Measurements from ENCODE around the gene ITGA5.

The ITGA5 gene

DNA sequence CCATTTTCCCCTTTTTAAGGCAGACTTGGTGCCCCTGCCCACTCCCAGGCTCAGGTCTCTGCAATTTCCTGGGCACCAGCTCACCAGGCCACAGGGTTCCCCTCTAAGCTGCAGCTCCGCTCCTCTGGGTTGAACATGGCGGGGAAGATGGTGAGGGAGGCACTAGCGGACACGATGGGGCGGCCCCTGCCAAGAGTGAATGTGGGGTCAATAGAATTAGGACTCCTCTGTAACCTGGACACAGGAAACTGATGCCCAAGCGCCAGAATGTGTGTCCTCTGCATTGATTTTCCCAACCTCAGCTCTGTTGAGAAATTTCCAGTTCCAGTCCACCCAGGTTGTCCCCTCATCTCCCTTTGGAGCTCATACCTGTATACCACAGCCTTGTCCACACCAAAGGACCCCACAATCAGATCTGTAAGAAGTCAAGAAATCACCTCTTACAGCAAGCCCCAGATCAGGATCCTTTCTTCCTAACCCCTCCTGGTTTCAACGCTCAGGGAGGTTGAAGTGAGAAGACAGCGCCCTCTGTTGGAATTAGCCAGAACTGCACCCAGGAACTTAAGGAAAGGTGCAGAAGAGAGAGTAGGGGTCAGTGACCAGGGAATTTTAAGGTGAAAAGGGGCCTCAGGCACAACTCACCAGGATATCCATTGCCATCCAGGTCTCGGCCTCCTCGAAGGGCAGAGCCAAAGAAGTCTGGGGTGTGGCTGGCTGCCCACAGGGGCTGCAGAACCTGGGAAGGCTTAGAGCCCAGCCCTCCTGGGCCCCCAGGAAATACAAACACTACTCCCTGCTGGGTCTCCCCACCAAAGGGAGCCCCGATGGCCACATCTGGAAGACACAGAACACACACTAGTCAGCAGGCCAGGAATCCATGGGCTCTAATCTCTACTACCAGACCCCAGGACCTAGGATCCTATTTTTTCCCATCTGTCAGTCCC, 14.7 kb downstream of the ITGA5 start:
- TF ChIP-seq HDGF (IDR thresholded peaks at IDR 0.05; ENCODE audit: borderline replicate concordance) (no peak), FOXA1 (IDR thresholded peaks at IDR 0.05) (no peak), FOXK2 (IDR thresholded peaks at IDR 0.05) (no peak), BHLHE40 (IDR thresholded peaks at IDR 0.05; ENCODE audit: borderline replicate concordance) (no peak), SP1 (IDR thresholded peaks at IDR 0.05) (no peak), ZNF384 (IDR thresholded peaks at IDR 0.05) (no peak), SUZ12 (IDR thresholded peaks at IDR 0.05) (no peak)
- ChIA-PET CTCF (interaction anchor here (0.6 to 2.1 kb wide), 18 partner anchors 8 to 62 kb away, joined by 3 to 24 read pairs (median 4); partner anchors contain the start of gene ZNF385A), POLR2A (no interaction called here)
- DNase-seq (ENCODE audit: extremely low spot score), result peak; percentile 70

DNA sequence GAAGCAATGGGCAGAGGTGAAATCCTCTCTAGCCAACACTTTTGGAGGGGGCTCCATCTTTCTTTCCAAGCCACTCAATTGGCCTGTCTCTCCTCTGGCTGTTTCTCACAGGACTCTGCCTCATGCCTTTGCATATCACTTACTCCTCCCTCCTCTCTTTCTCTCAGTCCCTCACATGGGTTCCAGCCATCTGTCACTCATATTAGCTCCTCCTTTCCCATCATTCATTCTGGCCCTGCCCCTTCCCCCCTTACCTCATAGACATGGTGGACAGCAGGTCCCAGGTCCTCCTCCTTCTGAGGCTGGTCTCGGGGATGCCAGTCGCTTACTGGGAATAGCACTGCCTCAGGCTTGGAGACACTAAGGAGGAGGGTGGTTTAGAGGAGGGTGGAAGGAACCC, 17.9 kb downstream of the ITGA5 start:
- CTCF ChIA-PET, result interaction anchor here (0.7 to 3.4 kb wide), 2 partner anchors 37 to 827 kb away, joined by 4 to 121 read pairs; no protein-coding TSS in a partner anchor
- TF ChIP-seq ARNT (IDR thresholded peaks at IDR 0.05) (no peak), LEF1 (IDR thresholded peaks at IDR 0.05; ENCODE audit: borderline replicate concordance) (no peak)
- TF ChIP-seq, protein P1, sequence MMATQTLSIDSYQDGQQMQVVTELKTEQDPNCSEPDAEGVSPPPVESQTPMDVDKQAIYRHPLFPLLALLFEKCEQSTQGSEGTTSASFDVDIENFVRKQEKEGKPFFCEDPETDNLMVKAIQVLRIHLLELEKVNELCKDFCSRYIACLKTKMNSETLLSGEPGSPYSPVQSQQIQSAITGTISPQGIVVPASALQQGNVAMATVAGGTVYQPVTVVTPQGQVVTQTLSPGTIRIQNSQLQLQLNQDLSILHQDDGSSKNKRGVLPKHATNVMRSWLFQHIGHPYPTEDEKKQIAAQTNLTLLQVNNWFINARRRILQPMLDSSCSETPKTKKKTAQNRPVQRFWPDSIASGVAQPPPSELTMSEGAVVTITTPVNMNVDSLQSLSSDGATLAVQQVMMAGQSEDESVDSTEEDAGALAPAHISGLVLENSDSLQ (IDR thresholded peaks at IDR 0.05), result peak; percentile 72
- no peak for DNase-seq (ENCODE audit: extremely low spot score)
- POLR2A ChIA-PET, result interaction anchor here (1.2 kb wide), 2 partner anchors 11 to 47 kb away, joined by 3 read pairs; no protein-coding TSS in a partner anchor

GRCh38 chr12:54398995-54399793, 19.9 kb downstream of the ITGA5 start:
- peak; percentile 91 for DNase-seq (ENCODE audit: extremely low spot score)
- TF ChIP-seq ARNT (IDR thresholded peaks at IDR 0.05) (no peak), CTBP1 (IDR thresholded peaks at IDR 0.05; ENCODE audit: borderline replicate concordance) (no peak), ELF4 (IDR thresholded peaks at IDR 0.05) (no peak), BHLHE40 (IDR thresholded peaks at IDR 0.05; ENCODE audit: borderline replicate concordance) (no peak), TARDBP (IDR thresholded peaks at IDR 0.05) (no peak), NFRKB (IDR thresholded peaks at IDR 0.05) (no peak), FOXM1 (IDR thresholded peaks at IDR 0.05; ENCODE audit: borderline replicate concordance) (no peak), HDGF (IDR thresholded peaks at IDR 0.05; ENCODE audit: borderline replicate concordance) (no peak), ZNF384 (IDR thresholded peaks at IDR 0.05) (no peak), FOXK2 (IDR thresholded peaks at IDR 0.05) (no peak)
- TF ChIP-seq, protein P1 (IDR thresholded peaks at IDR 0.05), result no peak
- ChIA-PET POLR2A (interaction anchor here (0.7 to 1.6 kb wide), 6 partner anchors 18 to 119 kb away, joined by 3 to 11 read pairs (median 4); partner anchors contain the start of genes CBX5 and HNRNPA1), CTCF (interaction anchor here (0.6 to 3.4 kb wide), 36 partner anchors 9 to 165 kb away, joined by 3 to 121 read pairs (median 6); partner anchors contain the start of genes COPZ1, ITGA5 and ZNF385A)

DNA sequence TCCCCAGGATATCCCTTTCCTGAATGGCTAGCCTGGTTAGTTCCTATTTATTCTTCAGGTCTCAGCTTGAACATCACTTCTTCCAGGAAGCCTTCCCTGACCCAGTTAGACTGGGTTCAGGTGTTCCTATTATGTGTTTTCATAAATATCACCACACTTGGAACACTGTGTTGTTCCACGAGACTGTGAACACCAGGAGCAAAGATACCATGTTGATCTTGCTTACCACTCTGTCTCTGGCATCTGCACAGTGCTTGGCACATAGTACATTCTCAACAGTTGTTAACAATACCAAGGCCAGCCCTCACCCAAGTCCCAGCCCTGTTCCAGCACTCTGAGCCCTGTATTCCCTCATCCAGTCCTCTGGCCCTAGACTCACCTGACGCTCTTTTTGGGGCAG, 20.8 kb downstream of the ITGA5 start:
- ChIA-PET POLR2A (no interaction called here), CTCF (interaction anchor here (0.6 to 3.4 kb wide), 4 partner anchors 14 to 40 kb away, joined by 3 to 121 read pairs (median 24); no protein-coding TSS in a partner anchor)
- DNase-seq (ENCODE audit: extremely low spot score), result no peak
- TF ChIP-seq SP1 (IDR thresholded peaks at IDR 0.05) (no peak), CTBP1 (IDR thresholded peaks at IDR 0.05; ENCODE audit: borderline replicate concordance) (no peak), HDGF (IDR thresholded peaks at IDR 0.05; ENCODE audit: borderline replicate concordance) (no peak), LEF1 (IDR thresholded peaks at IDR 0.05; ENCODE audit: borderline replicate concordance) (no peak)

DNA sequence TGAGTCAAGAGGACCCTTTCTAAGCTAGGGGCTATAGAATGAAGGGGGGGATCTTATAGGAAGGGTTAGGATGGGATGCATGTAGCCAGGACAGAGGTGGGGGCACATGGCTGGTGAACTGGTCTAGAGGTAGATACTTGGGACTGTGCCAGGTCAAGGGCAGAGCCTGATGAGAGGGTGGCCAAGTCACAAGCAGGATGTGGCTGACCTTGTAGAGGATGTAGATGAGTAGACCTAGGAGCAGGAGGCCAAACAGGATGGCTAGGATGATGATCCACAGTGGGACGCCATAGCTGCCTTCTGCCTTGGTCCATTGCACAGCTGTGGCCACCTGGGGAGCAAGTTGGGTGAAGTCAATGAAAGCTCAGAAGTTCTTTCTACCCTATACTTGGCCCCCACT, 21.9 kb downstream of the ITGA5 start:
- no peak for TF ChIP-seq NFRKB (IDR thresholded peaks at IDR 0.05)
- TF ChIP-seq TARDBP (IDR thresholded peaks at IDR 0.05), result no peak
- TF ChIP-seq CTBP1 (IDR thresholded peaks at IDR 0.05; ENCODE audit: borderline replicate concordance), result no peak
- ChIA-PET POLR2A (no interaction called here), CTCF (interaction anchor here (1.9 to 3.2 kb wide), 2 partner anchors 35 to 54 kb away, joined by 3 to 41 read pairs; no protein-coding TSS in a partner anchor)
- no peak for DNase-seq (ENCODE audit: extremely low spot score)

DNA sequence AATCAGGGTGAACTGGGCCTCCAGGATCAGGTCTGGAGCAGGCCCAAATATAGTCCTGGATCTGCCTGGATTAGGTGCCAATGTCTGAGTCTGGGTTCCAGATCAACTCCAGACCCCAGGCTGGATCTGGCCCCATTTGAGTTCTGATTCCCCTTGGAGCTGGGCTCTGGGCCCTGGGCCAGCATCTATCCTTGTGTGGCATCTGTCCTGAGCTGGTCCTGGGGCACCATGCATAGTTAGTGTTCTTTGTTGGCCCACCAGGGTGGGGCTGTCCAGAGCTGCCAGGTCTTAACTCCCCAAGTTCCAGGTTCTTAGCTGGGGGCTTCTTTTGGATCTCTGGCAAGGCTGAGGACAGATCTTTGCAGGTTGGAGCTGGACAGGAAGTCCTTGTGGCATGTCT, 23.5 kb downstream of the ITGA5 start:
- no peak for DNase-seq (ENCODE audit: extremely low spot score)
- ChIA-PET POLR2A (no interaction called here), CTCF (interaction anchor here (1.0 to 1.5 kb wide), 4 partner anchors 9 to 44 kb away, joined by 3 to 8 read pairs (median 7); no protein-coding TSS in a partner anchor)
- TF ChIP-seq ELF4 (IDR thresholded peaks at IDR 0.05), result no peak
- no peak for TF ChIP-seq SUZ12 (IDR thresholded peaks at IDR 0.05)
- no peak for TF ChIP-seq LEF1 (IDR thresholded peaks at IDR 0.05; ENCODE audit: borderline replicate concordance)
- TF ChIP-seq NFRKB (IDR thresholded peaks at IDR 0.05), result no peak
- TF ChIP-seq CTBP1 (IDR thresholded peaks at IDR 0.05; ENCODE audit: borderline replicate concordance), result no peak
- no peak for TF ChIP-seq FOXM1 (IDR thresholded peaks at IDR 0.05; ENCODE audit: borderline replicate concordance)
- TF ChIP-seq L3MBTL2 (conservative IDR thresholded peaks at IDR 0.05), result no peak
- TF ChIP-seq, protein P1 (IDR thresholded peaks at IDR 0.05), result no peak
- no peak for TF ChIP-seq BHLHE40 (IDR thresholded peaks at IDR 0.05; ENCODE audit: borderline replicate concordance)
- TF ChIP-seq HDGF (IDR thresholded peaks at IDR 0.05; ENCODE audit: borderline replicate concordance), result no peak
- TF ChIP-seq FOXK2 (IDR thresholded peaks at IDR 0.05), result no peak
- no peak for TF ChIP-seq ZNF384 (IDR thresholded peaks at IDR 0.05)
- TF ChIP-seq TARDBP (IDR thresholded peaks at IDR 0.05), result no peak
- no peak for TF ChIP-seq SP1 (IDR thresholded peaks at IDR 0.05)
- TF ChIP-seq ARNT (IDR thresholded peaks at IDR 0.05), result no peak
- no peak for TF ChIP-seq FOXA1 (IDR thresholded peaks at IDR 0.05)

All from HEK293T (cell line).